ENCODE measurements around the gene CPPED1. TPM values are rescaled to one million over a fixed set of nuclear protein-coding genes. Genes with fewer than 3 reads are reported as not detected.
"Not testable (repeated sequence)": the region's sequence is repeated elsewhere in the genome, so short reads cannot be mapped to it uniquely, and the experiment has no call there.

CPPED1 gene
- total RNA-seq, 2 donors from 2014 or later: 11.3 to 26.8 TPM

GRCh38 chr16:12816791-12817214, 13.1 kb upstream of the CPPED1 start:
- not testable (repeated sequence) for H3K27ac Mint-ChIP-seq; H3K4me1 Mint-ChIP-seq (ENCODE audit: low read depth in 2 of 2); H3K36me3 Mint-ChIP-seq; H3K4me3 Mint-ChIP-seq; H3K9me3 Mint-ChIP-seq; ATAC-seq; DNase-seq (ENCODE audit: low spot score)
- peaks cover 8 to 17% of the 10 kb centered on the region in 2 donors for H3K27me3 Mint-ChIP-seq

DNA sequence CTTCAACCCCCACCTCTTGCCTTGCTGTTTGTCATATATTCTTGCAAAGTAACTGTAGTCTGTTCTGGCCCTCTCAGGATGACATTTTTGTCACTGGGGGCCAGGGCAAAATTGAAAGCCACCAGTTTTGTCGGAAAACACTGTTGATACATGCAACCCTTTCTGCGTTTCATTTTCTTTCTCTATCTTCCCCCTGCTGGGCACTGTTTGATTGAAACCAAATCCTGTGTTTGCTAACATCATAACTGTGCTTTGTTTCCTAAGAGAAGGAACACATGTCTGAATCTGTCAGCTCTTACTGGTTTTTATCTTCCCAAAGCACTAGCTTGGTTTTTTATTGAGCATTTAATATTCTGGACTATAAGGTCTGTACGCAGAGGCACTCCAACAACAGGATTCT, 11.7 kb upstream of the CPPED1 start:
- ATAC-seq (no peak), DNase-seq (ENCODE audit: low spot score) (no peak)
- H3K9me3 Mint-ChIP-seq: no peaks in the 10 kb centered on the region
- H3K4me3 Mint-ChIP-seq: no peak overlapping the region
- peaks cover 15 to 18% of the 10 kb centered on the region in 2 donors for H3K27me3 Mint-ChIP-seq
- no peak overlapping the region for H3K27ac Mint-ChIP-seq
- peaks cover 4 to 6% of the 10 kb centered on the region in 2 donors for H3K4me1 Mint-ChIP-seq (ENCODE audit: low read depth in 2 of 2)
- no peaks in the 10 kb centered on the region for H3K36me3 Mint-ChIP-seq

GRCh38 chr16:12813734-12814133, 10.0 kb upstream of the CPPED1 start:
- H3K4me1 Mint-ChIP-seq (ENCODE audit: low read depth in 2 of 2); H3K9me3 Mint-ChIP-seq; ATAC-seq; H3K27ac Mint-ChIP-seq; H3K36me3 Mint-ChIP-seq; H3K4me3 Mint-ChIP-seq; DNase-seq (ENCODE audit: low spot score): not testable (repeated sequence)
- peaks cover 7 to 14% of the 10 kb centered on the region in 2 donors for H3K27me3 Mint-ChIP-seq

- H3K9me3 Mint-ChIP-seq; H3K4me1 Mint-ChIP-seq (ENCODE audit: low read depth in 2 of 2); ATAC-seq; H3K4me3 Mint-ChIP-seq; H3K36me3 Mint-ChIP-seq; DNase-seq (ENCODE audit: low spot score); H3K27ac Mint-ChIP-seq: not testable (repeated sequence)
- H3K27me3 Mint-ChIP-seq: peaks cover 7 to 12% of the 10 kb centered on the region in 2 donors
Observed at GRCh38 chr16:12813321-12813720, 9.6 kb upstream of the CPPED1 start.

DNA sequence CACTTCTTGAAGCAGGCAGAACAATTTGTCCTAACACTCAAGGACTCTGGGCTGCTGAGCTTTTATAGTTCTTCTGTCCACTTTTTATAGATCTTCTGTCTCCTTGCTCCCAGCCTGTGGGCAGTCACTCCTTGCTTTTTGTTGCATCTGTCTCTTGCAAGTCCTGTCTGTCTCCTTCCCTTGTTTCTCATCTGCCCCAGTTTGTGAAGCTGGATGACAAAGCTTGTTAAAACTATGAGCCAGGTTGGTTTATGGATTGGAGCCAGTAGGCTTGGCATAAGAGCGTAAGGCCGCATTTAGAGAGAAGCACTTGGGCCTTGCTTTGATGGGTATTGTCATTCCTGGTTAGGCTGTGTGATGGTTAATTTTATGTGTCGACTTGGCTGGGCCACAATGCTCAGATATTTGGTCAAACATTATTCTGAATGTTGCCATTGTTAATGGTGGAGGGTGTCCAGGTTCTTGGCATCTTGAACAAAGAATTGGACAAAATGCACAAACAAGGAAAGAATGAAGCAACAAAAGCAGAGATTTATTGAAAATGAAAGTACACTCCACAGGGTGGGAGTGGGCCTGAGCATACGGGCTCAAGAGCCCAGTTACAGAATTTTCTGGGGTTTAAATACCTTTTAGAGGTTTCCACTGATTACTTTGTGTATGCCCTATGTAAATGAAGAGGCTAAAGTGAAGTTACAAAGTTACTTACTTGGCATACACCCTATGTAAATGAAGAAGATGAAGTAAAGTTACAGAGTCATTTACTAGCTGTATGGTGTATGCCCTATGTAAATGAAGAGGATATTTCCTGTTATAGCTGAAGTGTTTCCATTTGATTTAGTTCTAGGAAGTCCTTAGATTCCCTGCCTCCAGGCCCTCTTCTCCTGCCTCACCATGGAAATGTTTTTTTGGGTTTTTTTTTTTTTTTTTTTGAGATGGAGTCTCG, 8.0 kb upstream of the CPPED1 start:
- ATAC-seq: no peak
- no peak for DNase-seq (ENCODE audit: low spot score)
- H3K4me1 Mint-ChIP-seq (ENCODE audit: low read depth in 2 of 2): no peaks in the 10 kb centered on the region
- H3K27me3 Mint-ChIP-seq: peaks cover 7 to 12% of the 10 kb centered on the region in 2 donors
- H3K36me3 Mint-ChIP-seq: no peaks in the 10 kb centered on the region
- H3K9me3 Mint-ChIP-seq: no peaks in the 10 kb centered on the region
- no peak overlapping the region for H3K4me3 Mint-ChIP-seq
- no peak overlapping the region for H3K27ac Mint-ChIP-seq

DNA sequence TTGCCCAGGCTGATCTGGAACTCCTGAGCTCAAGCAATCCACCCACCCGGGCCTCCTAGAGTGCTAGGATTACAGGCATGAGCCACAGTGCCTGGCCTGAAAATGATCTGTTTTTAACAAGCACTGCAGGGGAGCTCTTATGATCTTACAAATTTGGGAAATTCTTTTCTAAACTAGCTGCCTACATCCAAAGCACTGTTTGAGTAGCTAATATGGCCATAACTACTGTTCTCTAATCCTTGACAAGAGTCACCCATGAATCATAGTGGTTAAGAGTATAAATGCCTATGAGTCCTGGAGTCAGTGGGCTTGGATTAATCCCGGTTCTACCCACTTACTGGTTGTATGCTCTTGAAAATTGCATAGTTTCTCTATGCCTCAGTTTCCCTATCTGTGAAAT, 1.4 kb upstream of the CPPED1 start:
- Mint-ChIP-seq H3K4me3 (no peak overlapping the region), H3K27me3 (peaks cover 0 to 2% of the 10 kb centered on the region in 2 donors), H3K36me3 (peaks cover 5% of the 10 kb centered on the region)

DNA sequence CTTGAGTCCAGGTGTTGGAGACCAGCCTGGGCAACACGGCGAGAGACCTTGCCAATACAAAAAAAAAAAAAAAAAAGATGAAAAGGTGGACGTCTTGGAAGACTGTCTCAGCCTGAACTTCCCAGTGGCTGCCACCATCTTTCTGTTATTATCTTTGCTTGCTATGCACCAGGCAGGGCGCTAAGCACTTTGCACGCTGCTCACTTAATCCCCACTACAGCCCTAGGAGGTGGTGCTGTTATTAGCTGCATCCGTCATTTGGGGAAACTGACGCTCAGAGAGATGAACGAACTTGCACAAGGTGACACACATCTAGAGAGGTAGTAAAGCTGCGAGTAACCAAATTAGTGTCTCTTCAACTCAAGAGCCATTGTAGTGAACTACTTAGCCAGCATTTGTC, 708 bp upstream of the CPPED1 start:
- H3K36me3 Mint-ChIP-seq: peaks cover 5% of the 10 kb centered on the region
- H3K9me3 Mint-ChIP-seq: peaks cover 7% of the 10 kb centered on the region
- H3K4me3 Mint-ChIP-seq: peak overlapping the region; percentile 99
- H3K27me3 Mint-ChIP-seq: peaks cover 0 to 2% of the 10 kb centered on the region in 2 donors
- peak overlapping the region in 1 of 2 donors; percentile 61 for H3K27ac Mint-ChIP-seq
- ATAC-seq (no peak), DNase-seq (ENCODE audit: low spot score) (no peak)
- peaks cover 26 to 35% of the 10 kb centered on the region in 2 donors for H3K4me1 Mint-ChIP-seq (ENCODE audit: low read depth in 2 of 2)

More for the DNA sequence above, 1.4 kb upstream of the CPPED1 start:
- DNase-seq (ENCODE audit: low spot score) (no peak), ATAC-seq (no peak)
- peaks cover 7% of the 10 kb centered on the region for H3K9me3 Mint-ChIP-seq
- peaks cover 26 to 30% of the 10 kb centered on the region in 2 donors for H3K4me1 Mint-ChIP-seq (ENCODE audit: low read depth in 2 of 2)
- no peak overlapping the region for H3K27ac Mint-ChIP-seq

DNA sequence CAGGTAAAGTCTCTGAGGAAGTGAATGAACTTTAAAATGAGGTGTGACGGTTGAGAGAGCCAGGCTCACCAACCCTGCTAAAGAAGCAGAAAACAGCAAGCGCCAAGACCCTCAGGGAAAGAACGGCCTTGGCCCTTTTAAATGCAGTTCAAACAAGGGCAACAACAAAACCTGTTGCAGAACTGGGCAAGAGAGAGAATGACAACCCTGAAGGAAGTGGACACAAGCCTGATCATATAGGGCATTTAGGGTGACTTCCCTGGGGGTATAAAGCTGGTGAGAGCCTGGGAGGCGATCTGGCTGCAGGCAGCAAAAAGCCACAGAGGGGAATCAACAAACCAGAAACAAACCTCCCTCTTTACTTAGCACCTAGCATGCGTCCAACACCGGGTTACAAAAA, 1.0 kb downstream of the CPPED1 start:
- ATAC-seq: no peak
- DNase-seq (ENCODE audit: low spot score): no peak
- Mint-ChIP-seq H3K36me3 (peaks cover 5% of the 10 kb centered on the region), H3K9me3 (peaks cover 7% of the 10 kb centered on the region), H3K4me1 (ENCODE audit: low read depth in 2 of 2) (peaks cover 26 to 35% of the 10 kb centered on the region in 2 donors), H3K27me3 (no peaks in the 10 kb centered on the region), H3K27ac (peak overlapping the region; percentile 61 to 75), H3K4me3 (peak overlapping the region; percentile 99)

- peaks cover 26 to 35% of the 10 kb centered on the region in 2 donors for H3K4me1 Mint-ChIP-seq (ENCODE audit: low read depth in 2 of 2)
- H3K27me3 Mint-ChIP-seq: no peaks in the 10 kb centered on the region
- H3K27ac Mint-ChIP-seq: peak overlapping the region; percentile 61 to 75
- peaks cover 7% of the 10 kb centered on the region for H3K9me3 Mint-ChIP-seq
- ATAC-seq (no peak), DNase-seq (ENCODE audit: low spot score) (no peak)
- H3K4me3 Mint-ChIP-seq: peak overlapping the region; percentile 99
- H3K36me3 Mint-ChIP-seq: peaks cover 5% of the 10 kb centered on the region
Observed at GRCh38 chr16:12802048-12802447, 1.6 kb downstream of the CPPED1 start.

GRCh38 chr16:12801511-12802042, 2.1 kb downstream of the CPPED1 start:
- Mint-ChIP-seq H3K27ac (peak overlapping the region; percentile 61 to 75), H3K4me1 (ENCODE audit: low read depth in 2 of 2) (peaks cover 26 to 35% of the 10 kb centered on the region in 2 donors), H3K9me3 (peaks cover 7% of the 10 kb centered on the region), H3K27me3 (no peaks in the 10 kb centered on the region), H3K4me3 (peak overlapping the region; percentile 99), H3K36me3 (peaks cover 5% of the 10 kb centered on the region)
- ATAC-seq (no peak), DNase-seq (ENCODE audit: low spot score) (no peak)

DNA sequence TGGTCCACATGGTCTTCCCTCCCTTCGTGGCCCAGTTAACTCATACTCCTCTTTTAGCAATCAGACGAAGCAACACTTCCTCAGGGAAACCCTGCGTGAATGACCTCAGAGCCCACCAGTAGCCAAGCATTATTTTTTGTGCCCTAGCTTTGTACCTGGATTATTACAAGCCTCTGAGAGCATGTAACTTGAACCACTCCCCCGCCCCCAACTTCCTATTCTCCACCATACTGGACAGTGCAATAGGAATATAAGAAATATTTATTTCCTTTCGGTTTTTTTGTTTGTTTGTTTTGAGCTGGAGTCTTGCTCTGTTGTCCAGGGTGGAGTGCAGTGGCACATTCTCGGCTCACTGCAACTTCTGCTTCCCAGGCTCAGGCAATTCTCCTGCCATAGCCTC, 2.9 kb downstream of the CPPED1 start:
- H3K4me3 Mint-ChIP-seq: peak overlapping the region; percentile 99
- no peaks in the 10 kb centered on the region for H3K27me3 Mint-ChIP-seq
- H3K36me3 Mint-ChIP-seq: peaks cover 5% of the 10 kb centered on the region
- peaks cover 7% of the 10 kb centered on the region for H3K9me3 Mint-ChIP-seq
- H3K27ac Mint-ChIP-seq: peak overlapping the region; percentile 10 to 61
- peaks cover 26 to 35% of the 10 kb centered on the region in 2 donors for H3K4me1 Mint-ChIP-seq (ENCODE audit: low read depth in 2 of 2)
- DNase-seq (ENCODE audit: low spot score) (no peak), ATAC-seq (no peak)

DNA sequence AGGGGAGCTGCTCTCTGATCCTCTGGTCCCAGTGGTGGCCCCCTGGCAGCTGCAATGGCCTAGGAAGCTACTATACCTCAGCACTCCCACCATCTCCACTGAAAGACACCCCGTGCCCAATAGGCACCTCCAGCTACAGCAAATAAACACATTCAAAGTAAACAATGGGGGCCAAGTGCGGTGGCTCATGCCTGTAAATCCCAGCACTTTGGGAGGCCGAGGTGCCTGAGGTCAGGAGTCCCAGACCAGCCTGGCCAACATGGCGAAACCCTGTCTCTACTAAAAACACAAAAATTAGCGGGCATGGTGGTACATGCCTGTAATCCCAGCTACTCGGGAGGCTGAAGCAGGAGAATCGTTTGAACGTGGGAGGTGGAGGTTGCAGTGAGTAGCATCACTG, 3.7 kb downstream of the CPPED1 start:
- H3K4me3 Mint-ChIP-seq; H3K36me3 Mint-ChIP-seq; DNase-seq (ENCODE audit: low spot score); H3K27me3 Mint-ChIP-seq; H3K27ac Mint-ChIP-seq; H3K9me3 Mint-ChIP-seq; ATAC-seq: not testable (repeated sequence)
- peaks cover 26 to 35% of the 10 kb centered on the region in 2 donors for H3K4me1 Mint-ChIP-seq (ENCODE audit: low read depth in 2 of 2)

- H3K27me3 Mint-ChIP-seq: no peaks in the 10 kb centered on the region
- H3K4me1 Mint-ChIP-seq (ENCODE audit: low read depth in 2 of 2): peaks cover 21 to 31% of the 10 kb centered on the region in 2 donors
- DNase-seq (ENCODE audit: low spot score): no peak
- H3K4me3 Mint-ChIP-seq: no peak overlapping the region
- H3K36me3 Mint-ChIP-seq: peaks cover 5% of the 10 kb centered on the region
- H3K27ac Mint-ChIP-seq: no peak overlapping the region
- no peak for ATAC-seq
- H3K9me3 Mint-ChIP-seq: peaks cover 4% of the 10 kb centered on the region
Observed at GRCh38 chr16:12798846-12799245, 4.8 kb downstream of the CPPED1 start.

DNA sequence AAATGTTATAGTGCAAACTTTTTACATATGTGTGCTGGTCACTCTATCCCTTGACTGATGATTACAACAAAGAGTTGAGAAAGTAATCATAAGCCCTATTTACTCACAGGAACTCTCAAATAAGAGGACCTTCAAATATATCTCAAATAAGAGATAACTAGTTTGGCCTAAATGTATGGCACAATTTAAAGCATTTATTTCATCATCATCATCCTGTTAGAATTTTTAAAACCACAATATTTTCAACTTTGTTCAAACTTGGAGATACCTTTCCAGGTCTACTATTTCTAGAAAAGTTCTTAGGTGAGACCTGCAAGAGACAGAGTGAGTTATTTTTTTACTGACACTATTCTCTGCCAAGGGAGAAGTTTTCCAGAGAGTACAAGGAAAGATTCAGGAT, 5.5 kb downstream of the CPPED1 start:
- ATAC-seq (no peak), DNase-seq (ENCODE audit: low spot score) (no peak)
- Mint-ChIP-seq H3K27ac (no peak overlapping the region), H3K4me1 (ENCODE audit: low read depth in 2 of 2) (peaks cover 19 to 29% of the 10 kb centered on the region in 2 donors), H3K9me3 (peaks cover 3% of the 10 kb centered on the region), H3K27me3 (no peaks in the 10 kb centered on the region), H3K4me3 (no peak overlapping the region), H3K36me3 (peaks cover 3% of the 10 kb centered on the region)

Measured in natural killer cell treated with Interleukin-12 subunit alpha and Interleukin-12 subunit beta and Interleukin-15 and Interleukin-18, amount 100 ng/mL, for 72 hours (primary cell).